Stimulated activated CD4-positive, alpha-beta T cell treated with anti-CD3 and anti-CD28 coated beads, Interleukin-1b, Interleukin-23, amount 100 ng/mL, for 4 hours (primary cell): ENCODE results near the gene SLC39A11.
"Not testable (repeated sequence)": the region's sequence is repeated elsewhere in the genome, so short reads cannot be mapped to it uniquely, and the experiment has no call there.

ENCODE experiments used
- DNase-seq, 2 donors: peaks; one replicate each; pipeline ENCODE4 v3.0.0-alpha.2; 2020; ENCODE audit warnings: low read depth in 2 of 2

SLC39A11 gene

GRCh38 chr17:72786209-72786608 lies 306.3 kb downstream of the SLC39A11 start:
- no peak for DNase-seq

GRCh38 chr17:72782985-72783701 lies 309.3 kb downstream of the SLC39A11 start:
- DNase-seq, result no peak

- DNase-seq, result not testable (repeated sequence)
Observed at GRCh38 chr17:72782437-72782836, 310.1 kb downstream of the SLC39A11 start.

GRCh38 chr17:72778169-72779151 lies 314.0 kb downstream of the SLC39A11 start:
- DNase-seq, result no peak

GRCh38 chr17:72775919-72776318 lies 316.6 kb downstream of the SLC39A11 start:
- no peak for DNase-seq

GRCh38 chr17:72775237-72775636 lies 317.3 kb downstream of the SLC39A11 start:
- no peak for DNase-seq

GRCh38 chr17:72774236-72774635 lies 318.3 kb downstream of the SLC39A11 start:
- no peak for DNase-seq

- DNase-seq, result not testable (repeated sequence)
Observed at GRCh38 chr17:72773225-72773624, 319.3 kb downstream of the SLC39A11 start.

- no peak for DNase-seq
Observed at GRCh38 chr17:72772331-72772821, 320.1 kb downstream of the SLC39A11 start.

GRCh38 chr17:72771734-72772133 lies 320.8 kb downstream of the SLC39A11 start:
- DNase-seq, result no peak

GRCh38 chr17:72766761-72767356 lies 325.6 kb downstream of the SLC39A11 start:
- no peak for DNase-seq

- DNase-seq, result no peak
Observed at GRCh38 chr17:72765368-72766153, 326.9 kb downstream of the SLC39A11 start.

- no peak for DNase-seq
Observed at GRCh38 chr17:72764632-72765041, 327.9 kb downstream of the SLC39A11 start.

GRCh38 chr17:72763981-72764380 lies 328.5 kb downstream of the SLC39A11 start:
- DNase-seq, result no peak

- DNase-seq, result not testable (repeated sequence)
Observed at GRCh38 chr17:72761893-72762575, 330.5 kb downstream of the SLC39A11 start.

GRCh38 chr17:72761431-72761830 lies 331.1 kb downstream of the SLC39A11 start:
- DNase-seq, result no peak

- DNase-seq, result no peak
Observed at GRCh38 chr17:72760368-72760767, 332.1 kb downstream of the SLC39A11 start.

GRCh38 chr17:72759301-72759700 lies 333.2 kb downstream of the SLC39A11 start:
- no peak for DNase-seq

- no peak for DNase-seq
Observed at GRCh38 chr17:72756256-72756655, 336.2 kb downstream of the SLC39A11 start.

GRCh38 chr17:72754513-72754912 lies 338.0 kb downstream of the SLC39A11 start:
- DNase-seq, result no peak

GRCh38 chr17:72751746-72752145 lies 340.7 kb downstream of the SLC39A11 start:
- DNase-seq, result no peak
